HUES64 (cell line): ENCODE data around the gene CARMIL3.

Experiments
- H3K27ac ChIP-seq: 2 replicates; pipeline ENCODE4 v1.7.0; 2013; ENCODE audit warnings: low read depth, low read length, inconsistent platforms
- H3K27me3 ChIP-seq: 2 replicates; pipeline ENCODE4 v1.6.1; 2013; ENCODE audit warnings: mild to moderate bottlenecking, low read length; ENCODE audit not compliant: insufficient read depth
- H3K36me3 ChIP-seq: 2 replicates; pipeline ENCODE4 v1.6.1; 2013; ENCODE audit warnings: mild to moderate bottlenecking, low read length; ENCODE audit not compliant: insufficient read depth
- H3K4me1 ChIP-seq: 2 replicates; pipeline ENCODE4 v1.6.1; 2013; ENCODE audit warnings: mild to moderate bottlenecking, low read length, moderate library complexity; ENCODE audit not compliant: insufficient read depth
- H3K4me3 ChIP-seq: 2 replicates; pipeline ENCODE4 v1.5.1; 2013; ENCODE audit warnings: mild to moderate bottlenecking, low read length, moderate library complexity
- H3K9ac ChIP-seq: 2 replicates; pipeline ENCODE4 v1.6.1; 2013; ENCODE audit warnings: mild to moderate bottlenecking, low read depth, low read length
- H3K9me3 ChIP-seq: 2 replicates; pipeline ENCODE4 v1.6.1; 2013; ENCODE audit warnings: low read depth, low read length; ENCODE audit not compliant: insufficient read depth
- WGBS: fragments of 150-250, 120-280 bp; methylation state at CpG from one replicate; pipeline ENCODE4 v1.1.7; 2013; ENCODE audit warnings: missing lambda C conversion rate; 5-methylcytosine and 5-hydroxymethylcytosine counted together

The CARMIL3 gene

DNA sequence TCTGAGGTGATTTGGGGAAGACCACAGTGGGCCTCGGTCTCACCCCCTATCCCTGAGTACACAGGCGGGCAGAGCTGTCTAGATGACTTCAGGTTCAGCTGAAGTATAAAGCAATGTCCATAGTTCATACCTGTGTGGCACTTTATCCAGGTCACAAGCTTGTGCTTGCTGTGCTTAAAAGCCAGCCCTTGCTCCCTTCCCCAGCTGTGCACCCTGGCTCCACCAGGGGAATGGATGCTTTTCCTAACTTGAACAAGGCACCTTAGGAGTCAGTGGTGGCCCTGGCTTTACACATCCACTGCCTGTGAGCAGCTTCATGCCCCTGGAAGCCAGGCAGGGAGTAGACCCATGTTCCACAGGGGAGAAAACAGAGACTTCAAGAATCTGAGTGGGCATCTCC lies 5.5 kb downstream of the CARMIL3 start:
- Histone ChIP-seq H3K4me3 (no peak overlapping the region), H3K4me1 (no peaks in the 10 kb centered on the region), H3K9me3 (no peaks in the 10 kb centered on the region), H3K9ac (no peak overlapping the region), H3K27me3 (no peaks in the 10 kb centered on the region), H3K27ac (no peak overlapping the region), H3K36me3 (no peaks in the 10 kb centered on the region)
- WGBS, result 90% methylated on average over 2 of the region's 2 CpGs

DNA sequence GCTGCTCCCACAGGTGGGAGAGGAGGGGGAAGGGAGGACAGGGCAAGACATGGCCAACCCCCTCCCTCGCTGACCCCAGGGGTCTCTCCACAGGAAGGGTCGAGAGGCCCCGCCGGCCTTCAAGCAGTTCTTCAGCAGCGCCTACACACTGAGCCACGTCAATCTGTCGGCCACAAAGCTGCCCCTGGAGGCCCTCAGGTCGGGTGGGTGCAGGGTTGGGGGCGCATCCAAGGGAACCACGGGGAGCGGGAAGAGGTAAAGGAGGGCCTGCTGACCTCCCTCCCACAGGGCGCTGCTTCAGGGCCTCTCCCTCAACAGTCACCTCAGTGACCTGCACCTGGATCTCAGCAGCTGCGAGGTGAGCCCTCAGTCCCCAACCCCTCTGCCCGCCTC lies 6.1 kb downstream of the CARMIL3 start:
- Histone ChIP-seq H3K4me1 (no peaks in the 10 kb centered on the region), H3K27me3 (no peaks in the 10 kb centered on the region), H3K4me3 (no peak overlapping the region), H3K36me3 (no peaks in the 10 kb centered on the region), H3K27ac (no peak overlapping the region), H3K9me3 (no peaks in the 10 kb centered on the region), H3K9ac (no peak overlapping the region)
- 85% methylated on average over 14 of the region's 14 CpGs for WGBS

DNA sequence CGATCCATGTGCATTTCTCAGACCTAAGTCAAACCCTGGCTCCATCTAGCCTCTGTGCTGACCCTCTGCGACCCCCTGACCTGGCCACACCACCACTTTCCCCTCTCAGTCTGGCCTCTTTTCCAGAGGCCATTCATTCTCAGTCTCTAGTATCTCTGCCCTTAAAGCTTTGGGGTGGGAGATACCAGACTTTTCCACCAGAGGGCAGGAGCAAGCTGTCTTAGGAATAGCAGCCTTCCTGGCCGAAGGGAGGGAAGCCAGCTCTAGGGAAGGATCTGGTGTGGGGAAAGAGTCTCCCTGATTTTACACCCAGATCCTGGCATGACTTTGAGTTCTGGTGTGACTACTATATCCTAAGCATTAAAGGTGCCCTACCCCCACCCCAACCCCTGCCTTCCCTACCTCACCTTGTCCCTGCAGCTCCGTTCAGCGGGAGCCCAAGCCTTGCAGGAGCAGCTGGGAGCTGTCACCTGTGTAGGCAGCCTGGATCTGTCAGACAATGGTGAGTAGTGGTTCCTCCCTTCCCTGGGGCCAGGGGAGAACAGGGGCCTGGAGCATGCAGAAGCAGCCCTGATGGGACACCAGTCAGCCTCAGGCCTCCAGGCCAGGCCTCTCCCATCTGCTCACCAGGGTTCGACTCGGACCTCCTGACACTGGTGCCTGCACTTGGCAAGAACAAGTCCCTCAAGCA lies 6.6 kb downstream of the CARMIL3 start:
- Histone ChIP-seq H3K4me1 (no peaks in the 10 kb centered on the region), H3K36me3 (no peaks in the 10 kb centered on the region), H3K9ac (no peak overlapping the region), H3K9me3 (no peaks in the 10 kb centered on the region), H3K4me3 (no peak overlapping the region), H3K27me3 (no peaks in the 10 kb centered on the region), H3K27ac (no peak overlapping the region)
- 79% methylated on average over 7 of the region's 7 CpGs for WGBS

DNA sequence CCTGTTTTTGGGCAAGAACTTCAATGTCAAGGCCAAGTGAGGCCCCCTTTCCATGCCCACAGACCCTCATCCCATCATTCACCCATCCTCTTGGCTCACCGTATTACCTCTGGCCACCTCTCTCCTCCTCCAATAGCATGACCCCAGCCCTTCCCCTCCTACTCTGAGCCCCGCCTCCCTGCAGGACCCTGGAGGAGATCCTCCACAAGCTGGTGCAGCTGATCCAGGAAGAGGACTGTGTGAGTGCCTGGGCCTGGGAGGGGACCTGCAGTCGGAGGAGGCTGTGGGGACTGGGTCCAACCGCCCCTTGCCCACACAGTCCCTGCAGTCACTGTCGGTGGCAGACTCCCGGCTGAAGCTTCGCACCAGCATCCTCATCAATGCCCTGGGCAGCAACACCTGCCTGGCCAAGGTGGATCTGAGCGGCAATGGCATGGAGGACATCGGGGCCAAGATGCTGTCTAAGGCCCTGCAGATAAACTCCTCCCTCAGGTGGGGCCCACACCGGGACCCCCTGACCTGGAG lies 7.2 kb downstream of the CARMIL3 start:
- Histone ChIP-seq H3K36me3 (no peaks in the 10 kb centered on the region), H3K9me3 (no peaks in the 10 kb centered on the region), H3K27me3 (no peaks in the 10 kb centered on the region), H3K4me1 (no peaks in the 10 kb centered on the region), H3K9ac (no peak overlapping the region), H3K4me3 (no peak overlapping the region), H3K27ac (no peak overlapping the region)
- 91% methylated on average over 10 of the region's 10 CpGs for WGBS

DNA sequence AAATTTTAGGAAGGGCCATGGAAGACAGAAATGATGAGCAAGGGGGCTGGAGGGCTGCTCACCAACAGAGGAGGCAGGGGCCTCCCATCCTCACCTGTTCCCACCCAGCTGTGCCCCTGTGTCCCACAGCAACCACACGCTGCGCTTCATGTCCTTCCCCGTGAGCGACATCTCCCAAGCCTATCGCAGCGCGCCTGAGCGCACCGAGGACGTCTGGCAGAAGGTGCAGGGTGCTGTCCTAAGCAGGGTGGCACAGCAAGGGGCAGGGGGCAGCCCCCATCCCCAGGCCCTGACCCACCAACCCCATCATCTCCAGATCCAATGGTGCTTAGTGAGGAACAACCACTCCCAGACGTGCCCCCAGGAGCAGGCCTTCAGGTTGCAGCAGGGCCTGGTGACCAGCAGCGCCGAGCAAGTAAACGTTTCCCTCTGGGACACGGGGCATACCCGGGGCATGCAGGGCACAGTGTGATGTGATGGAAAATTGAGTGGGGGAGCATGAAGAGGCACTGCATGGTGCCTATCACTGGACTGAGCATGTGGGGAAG lies 8.1 kb downstream of the CARMIL3 start:
- Histone ChIP-seq H3K9ac (no peak overlapping the region), H3K36me3 (no peaks in the 10 kb centered on the region), H3K27me3 (no peaks in the 10 kb centered on the region), H3K4me1 (no peaks in the 10 kb centered on the region), H3K4me3 (no peak overlapping the region), H3K27ac (no peak overlapping the region), H3K9me3 (no peaks in the 10 kb centered on the region)
- WGBS, result 93% methylated on average over 16 of the region's 16 CpGs

- no peaks in the 10 kb centered on the region for H3K27me3 ChIP-seq
- H3K4me3 ChIP-seq, result no peak overlapping the region
- H3K4me1 ChIP-seq, result no peaks in the 10 kb centered on the region
- no peak overlapping the region for H3K9ac ChIP-seq
- no peaks in the 10 kb centered on the region for H3K9me3 ChIP-seq
- no peaks in the 10 kb centered on the region for H3K36me3 ChIP-seq
- WGBS, result 94% methylated on average over 10 of the region's 10 CpGs
- H3K27ac ChIP-seq, result no peak overlapping the region
Observed at GRCh38 chr14:24060443-24060842, 8.6 kb downstream of the CARMIL3 start.

- Histone ChIP-seq H3K4me3 (no peak overlapping the region), H3K4me1 (no peaks in the 10 kb centered on the region), H3K27ac (no peak overlapping the region), H3K9me3 (no peaks in the 10 kb centered on the region), H3K9ac (no peak overlapping the region), H3K36me3 (no peaks in the 10 kb centered on the region), H3K27me3 (no peaks in the 10 kb centered on the region)
- 94% methylated on average over 7 of the region's 7 CpGs for WGBS
Observed at GRCh38 chr14:24060984-24061913, 9.4 kb downstream of the CARMIL3 start.

DNA sequence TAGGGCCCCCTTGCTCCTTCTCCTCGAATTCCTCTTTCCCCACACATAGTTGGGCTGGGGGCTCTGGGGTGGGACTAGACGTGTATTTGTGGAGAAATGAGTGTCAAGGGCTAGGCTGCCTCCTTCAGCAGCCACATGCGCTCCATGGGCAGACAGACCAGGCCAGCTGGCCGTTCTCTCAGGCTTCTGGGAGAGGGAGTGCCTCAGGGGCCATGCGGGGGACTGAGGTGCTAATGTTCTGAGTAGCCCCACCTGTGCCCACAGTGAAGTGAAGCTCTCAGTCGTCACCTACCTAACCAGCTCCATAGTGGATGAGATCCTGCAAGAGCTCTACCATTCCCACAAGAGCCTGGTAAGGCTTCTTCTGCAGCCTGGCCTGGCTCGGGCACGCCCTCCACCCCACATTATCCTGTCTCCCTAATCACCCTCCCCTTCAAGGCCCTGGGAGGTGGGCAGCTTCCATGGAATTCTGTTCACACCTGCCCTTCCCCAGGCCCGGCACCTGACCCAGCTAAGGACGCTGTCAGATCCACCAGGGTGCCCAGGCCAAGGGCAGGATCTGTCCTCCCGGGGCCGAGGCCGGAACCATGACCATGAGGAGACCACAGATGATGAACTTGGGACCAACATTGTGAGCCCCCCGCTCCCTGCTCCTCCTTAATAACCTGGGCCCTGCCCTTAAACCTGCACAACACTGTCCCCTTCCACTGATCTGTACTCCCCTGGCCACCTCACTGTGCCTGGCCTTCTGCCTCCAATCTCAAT lies 10.6 kb downstream of the CARMIL3 start:
- Histone ChIP-seq H3K4me1 (no peaks in the 10 kb centered on the region), H3K27ac (no peak overlapping the region)

DNA sequence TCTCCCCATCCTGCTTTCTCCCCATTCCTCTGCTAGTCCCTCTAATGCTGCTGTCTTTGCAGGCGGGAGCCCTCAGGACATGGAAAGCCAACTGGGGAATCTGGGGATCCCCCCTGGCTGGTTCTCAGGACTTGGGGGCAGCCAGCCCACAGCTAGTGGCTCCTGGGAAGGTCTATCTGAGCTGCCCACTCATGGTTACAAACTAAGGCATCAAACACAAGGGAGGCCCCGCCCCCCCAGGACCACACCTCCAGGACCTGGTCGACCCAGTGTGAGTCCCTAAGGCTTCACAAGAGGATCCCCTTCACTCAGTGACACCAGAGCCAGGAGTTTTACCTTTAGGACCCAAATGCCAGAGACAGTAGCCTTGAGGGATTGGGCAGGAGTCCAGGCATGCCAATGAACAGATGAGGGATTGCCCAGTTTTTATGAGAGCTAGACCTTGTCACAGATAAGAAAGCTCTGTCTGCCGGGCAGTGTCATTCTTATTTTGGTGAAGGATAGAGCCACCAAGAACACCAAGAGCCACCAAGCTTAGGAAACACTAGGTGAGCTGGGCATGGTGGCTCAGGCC lies 11.5 kb downstream of the CARMIL3 start:
- Histone ChIP-seq H3K9ac (no peak overlapping the region), H3K27me3 (no peaks in the 10 kb centered on the region), H3K36me3 (no peaks in the 10 kb centered on the region), H3K27ac (no peak overlapping the region), H3K9me3 (no peaks in the 10 kb centered on the region), H3K4me3 (no peak overlapping the region), H3K4me1 (no peaks in the 10 kb centered on the region)
- 85% methylated on average over 4 of the region's 4 CpGs for WGBS

More for the DNA sequence above, 10.6 kb downstream of the CARMIL3 start:
- 93% methylated on average over 13 of the region's 14 CpGs for WGBS
- H3K36me3 ChIP-seq, result no peaks in the 10 kb centered on the region
- H3K27me3 ChIP-seq, result no peaks in the 10 kb centered on the region
- no peaks in the 10 kb centered on the region for H3K9me3 ChIP-seq
- H3K9ac ChIP-seq, result no peak overlapping the region
- no peak overlapping the region for H3K4me3 ChIP-seq

GRCh38 chr14:24064091-24064795 lies 12.4 kb downstream of the CARMIL3 start:
- no peak overlapping the region for H3K4me3 ChIP-seq
- H3K4me1 ChIP-seq, result no peaks in the 10 kb centered on the region
- H3K27ac ChIP-seq, result no peak overlapping the region
- no peaks in the 10 kb centered on the region for H3K9me3 ChIP-seq
- no peak overlapping the region for H3K9ac ChIP-seq
- H3K36me3 ChIP-seq, result no peaks in the 10 kb centered on the region
- no peaks in the 10 kb centered on the region for H3K27me3 ChIP-seq
- 91% methylated on average over 7 of the region's 7 CpGs for WGBS
